Liver (tissue), 9 donors: ENCODE measurements around the gene CHMP5. TPM values are rescaled to one million over a fixed set of nuclear protein-coding genes. Genes with fewer than 3 reads are reported as not detected.

Experiments
- DNase-seq: peaks from one replicate; pipeline ENCODE4 v3.0.0-alpha.2; 2017; ENCODE audit warnings: low spot score
- H3K27ac ChIP-seq, 2 donors: one replicate each; pipeline ENCODE4 v1.7.0; 2013; ENCODE audit warnings: inconsistent platforms in 2 of 2, low read length in 2 of 2, control low read depth in 1 of 2, low read depth in 1 of 2, mild to moderate bottlenecking in 1 of 2
- H3K27me3 ChIP-seq, 4 donors: one replicate each; pipeline versions ENCODE4 v1.6.1 to v1.7.0; 2013; ENCODE audit warnings: low read length in 3 of 4, inconsistent platforms in 1 of 4, mild to moderate bottlenecking in 1 of 4, moderate library complexity in 1 of 4; ENCODE audit not compliant: control insufficient read depth in 4 of 4, insufficient read depth in 4 of 4
- H3K36me3 ChIP-seq, 4 donors: one replicate each; pipeline versions ENCODE4 v1.6.1 to v1.7.0; 2013; ENCODE audit warnings: low read length in 3 of 4, mild to moderate bottlenecking in 3 of 4, low read depth in 1 of 4, moderate library complexity in 1 of 4; ENCODE audit not compliant: control insufficient read depth in 4 of 4, insufficient read depth in 3 of 4
- H3K4me1 ChIP-seq, 4 donors: one replicate each; pipeline versions ENCODE4 v1.6.1 to v1.7.0; 2013; ENCODE audit warnings: low read length in 3 of 4, mild to moderate bottlenecking in 3 of 4, moderate library complexity in 1 of 4; ENCODE audit not compliant: control insufficient read depth in 4 of 4, insufficient read depth in 4 of 4
- H3K4me3 ChIP-seq, 3 donors: one replicate each; pipeline versions ENCODE4 v1.6.1 to v1.7.0; 2013; ENCODE audit warnings: low read length in 3 of 3, control low read depth in 1 of 3, low read depth in 1 of 3, mild to moderate bottlenecking in 1 of 3
- H3K9ac ChIP-seq, 2 donors: one replicate each; pipeline ENCODE4 v1.7.0; 2013; ENCODE audit warnings: low read length in 2 of 2, mild to moderate bottlenecking in 2 of 2, moderate library complexity in 2 of 2, control low read depth in 1 of 2, low read depth in 1 of 2
- H3K9me3 ChIP-seq, 4 donors: one replicate each; pipeline versions ENCODE4 v1.6.1 to v1.7.0; 2013; ENCODE audit warnings: low read length in 3 of 4; ENCODE audit not compliant: control insufficient read depth in 4 of 4
- ATF3 ChIP-seq: IDR thresholded peaks from 2 replicates; pipeline ENCODE4 v1.6.1; 2016; ENCODE audit warnings: antibody characterized with exemption
- CTCF ChIP-seq: fragments of 150-350 bp; IDR thresholded peaks from 2 replicates; pipeline ENCODE4 v1.5.1; 2017; ENCODE audit warnings: improper control_type of control experiment, low read depth, low read length; ENCODE audit not compliant: missing input control
- EGR1 ChIP-seq, 2 donors: IDR thresholded peaks; 2 replicates each; pipeline ENCODE4 v1.6.1; 2016 to 2018; ENCODE audit warnings: antibody characterized with exemption in 2 of 2, low read depth in 2 of 2
- FOXA1 ChIP-seq: IDR thresholded peaks from 2 replicates; pipeline ENCODE4 v1.6.1; 2016; ENCODE audit warnings: antibody characterized with exemption
- FOXA2 ChIP-seq: IDR thresholded peaks from 2 replicates; pipeline ENCODE4 v1.6.1; 2016; ENCODE audit warnings: antibody characterized with exemption
- GABPA ChIP-seq, 2 donors: IDR thresholded peaks in 1 of 2; conservative IDR thresholded peaks in 1 of 2; 2 replicates each; pipeline ENCODE4 v1.6.1; 2016; ENCODE audit warnings: antibody characterized with exemption in 2 of 2, mild to moderate bottlenecking in 1 of 2, moderate library complexity in 1 of 2
- HNF4A ChIP-seq, 2 donors: conservative IDR thresholded peaks; 2 replicates each; pipeline ENCODE4 v1.6.1; 2016; ENCODE audit warnings: antibody characterized with exemption in 2 of 2, mild to moderate bottlenecking in 2 of 2
- HNF4G ChIP-seq: IDR thresholded peaks from 2 replicates; pipeline ENCODE4 v1.6.1; 2016; ENCODE audit warnings: antibody characterized with exemption
- JUND ChIP-seq, 2 donors: IDR thresholded peaks; 2 replicates each; pipeline ENCODE4 v1.6.1; 2016; ENCODE audit warnings: antibody characterized with exemption in 2 of 2
- MAX ChIP-seq: IDR thresholded peaks from 2 replicates; pipeline ENCODE4 v1.6.1; 2016; ENCODE audit warnings: antibody characterized with exemption
- NR2F2 ChIP-seq: IDR thresholded peaks from 2 replicates; pipeline ENCODE4 v1.6.1; 2016; ENCODE audit warnings: antibody characterized with exemption
- RAD21 ChIP-seq, 2 donors: IDR thresholded peaks; 2 replicates each; pipeline ENCODE4 v1.6.1; 2016; ENCODE audit warnings: antibody characterized with exemption in 2 of 2, mild to moderate bottlenecking in 2 of 2
- REST ChIP-seq: IDR thresholded peaks from 2 replicates; pipeline ENCODE4 v1.6.1; 2016; ENCODE audit warnings: antibody characterized with exemption, mild to moderate bottlenecking
- RXRA ChIP-seq, 2 donors: IDR thresholded peaks; 2 replicates each; pipeline ENCODE4 v1.6.1; 2017 to 2018; ENCODE audit warnings: antibody characterized with exemption in 2 of 2, mild to moderate bottlenecking in 1 of 2
- SP1 ChIP-seq: IDR thresholded peaks from 2 replicates; pipeline ENCODE4 v1.6.1; 2018; ENCODE audit warnings: antibody characterized with exemption, mild to moderate bottlenecking
- TAF1 ChIP-seq: conservative IDR thresholded peaks from 2 replicates; pipeline ENCODE4 v1.6.1; 2016; ENCODE audit warnings: antibody characterized with exemption, mild to moderate bottlenecking
- YY1 ChIP-seq: IDR thresholded peaks from 2 replicates; pipeline ENCODE4 v1.6.1; 2016; ENCODE audit warnings: antibody characterized with exemption, mild to moderate bottlenecking
- ZBTB33 ChIP-seq: IDR thresholded peaks from 2 replicates; pipeline ENCODE4 v1.6.1; 2016; ENCODE audit warnings: antibody characterized with exemption
- polyA plus RNA-seq, 2 donors: library from polyadenylated mRNA; stranded (reverse) in 1 of 2; unstranded in 1 of 2; fragments of 200-250 nt in 1 of 2; fragments of >200 nt in 1 of 2; fragmentation: Nextera tagmentation in 1 of 2; extraction: Ambion mirVana in 1 of 2; gene quantifications; one replicate each; pipeline versions ENCODE4 v1.2.1 to v1.2.3, GENCODE V29; 2013 to 2015
- total RNA-seq, 2 donors: library from RNA; depleted of rRNA; stranded (reverse); fragments of >200 nt; gene quantifications; one replicate each; pipeline ENCODE4 v1.2.3, GENCODE V29; 2014
- donor health status: healthy.
- donor health status: healthy.
- donor health status: healthy.
- donor health status: healthy.
- donor health status: healthy.

The CHMP5 gene
- total and polyA plus RNA-seq, 4 donors, result 23.2 to 34.8 (median 27.8) TPM

- TF ChIP-seq JUND (IDR thresholded peaks at IDR 0.05), result no peak
- TF ChIP-seq EGR1 (IDR thresholded peaks at IDR 0.05; ENCODE audit: low read depth in 2 of 2), result no peak
- TF ChIP-seq HNF4A (conservative IDR thresholded peaks at IDR 0.05), result no peak
- no peak for TF ChIP-seq RXRA (IDR thresholded peaks at IDR 0.05)
- no peak for TF ChIP-seq MAX
- no peak for TF ChIP-seq CTCF
Measured at GRCh38 chr9:33265211-33265865, 489 bp downstream of the CHMP5 start (continued).

- Histone ChIP-seq H3K4me3 (no peak overlapping the region), H3K27me3 (no peaks in the 10 kb centered on the region), H3K9ac (no peak overlapping the region), H3K27ac (no peak overlapping the region), H3K4me1 (peaks cover 0 to 27% (median 16%) of the 10 kb centered on the region in 4 donors), H3K9me3 (no peaks in the 10 kb centered on the region), H3K36me3 (peaks cover 0 to 33% (median 27%) of the 10 kb centered on the region in 4 donors)
- TF ChIP-seq FOXA1, result no peak
- no peak for TF ChIP-seq MAX
- TF ChIP-seq FOXA2, result no peak
- TF ChIP-seq GABPA (IDR thresholded peaks at IDR 0.05 in 1 of 2, conservative IDR thresholded peaks at IDR 0.05 in 1 of 2), result no peak
- no peak for TF ChIP-seq CTCF
- TF ChIP-seq NR2F2, result no peak
- no peak for TF ChIP-seq REST
- no peak for TF ChIP-seq HNF4A (conservative IDR thresholded peaks at IDR 0.05)
- TF ChIP-seq SP1, result no peak
- no peak for TF ChIP-seq ATF3
- no peak for TF ChIP-seq ZBTB33
- TF ChIP-seq JUND (IDR thresholded peaks at IDR 0.05), result no peak
- no peak for TF ChIP-seq RXRA (IDR thresholded peaks at IDR 0.05)
- TF ChIP-seq EGR1 (IDR thresholded peaks at IDR 0.05; ENCODE audit: low read depth in 2 of 2), result no peak
- no peak for TF ChIP-seq YY1
- no peak for TF ChIP-seq RAD21 (IDR thresholded peaks at IDR 0.05)
- TF ChIP-seq TAF1, result no peak
- TF ChIP-seq HNF4G, result no peak
- DNase-seq, result no peak
Measured at GRCh38 chr9:33267151-33267767, 2.4 kb downstream of the CHMP5 start.
